ENCODE results near the gene BPIFB6.

GRCh38 chr20:33002087-33002808, 29.2 kb upstream of the BPIFB6 start:
- TF ChIP-seq CTCF (IDR thresholded peaks at IDR 0.05 in 8 of 11, conservative IDR thresholded peaks at IDR 0.05 in 3 of 11), result no peak
- no peak for TF ChIP-seq POLR2A (IDR thresholded peaks at IDR 0.05)
- no peak for TF ChIP-seq POLR2AphosphoS5 (IDR thresholded peaks at IDR 0.05)
